Measurements from ENCODE around the gene H6PD.

H6PD gene

DNA sequence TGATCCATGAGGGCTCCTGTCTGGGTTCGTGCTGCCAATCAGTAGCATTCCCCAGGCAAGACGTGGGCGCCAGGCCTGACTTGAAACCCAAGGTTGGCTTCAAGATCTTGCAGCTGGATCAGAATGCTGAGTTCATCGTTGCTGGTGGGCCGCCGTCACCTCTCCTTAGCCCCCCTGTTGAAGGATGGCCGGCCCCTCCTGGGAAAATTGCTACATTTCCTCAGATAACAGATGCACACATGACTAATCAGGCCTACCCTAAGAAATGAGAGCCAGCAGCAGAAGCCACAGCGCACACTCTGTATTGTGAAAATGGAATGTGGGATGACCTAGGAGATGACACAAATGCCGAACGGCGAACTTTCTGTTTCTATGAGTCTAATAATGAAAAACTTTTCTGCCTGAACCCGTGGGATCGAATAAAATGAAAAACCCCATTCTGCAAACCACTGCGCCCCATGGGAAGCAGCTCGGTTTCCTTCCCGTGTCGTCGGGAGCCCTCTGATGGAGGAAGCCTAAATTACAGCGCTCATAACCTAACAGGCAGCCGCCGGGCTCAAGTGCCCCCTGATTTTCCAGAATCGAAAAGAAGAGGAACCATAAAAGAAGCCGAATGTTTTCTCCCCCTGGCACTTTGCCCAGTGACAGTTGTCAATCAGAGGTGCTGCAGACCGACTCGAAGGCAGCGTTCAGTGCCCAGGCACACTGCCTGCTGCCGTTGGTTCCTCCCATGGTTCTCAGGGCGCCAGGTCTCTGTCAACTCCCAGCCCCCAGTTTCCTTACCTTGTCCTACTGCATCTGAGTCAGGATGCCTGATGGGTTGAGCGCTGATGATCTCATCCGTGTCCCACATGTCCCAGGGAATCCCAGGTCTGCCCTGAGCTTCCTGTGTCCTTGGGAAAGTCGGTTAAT lies 38.2 kb upstream of the H6PD start:
- no peaks in the 10 kb centered on the region for H3K36me3 ChIP-seq (ENCODE audit: control insufficient read depth, insufficient read depth, low read length)
- 33 to 35% methylated on average over 24 to 28 of the region's 31 CpGs for WGBS, 2 experiments (ENCODE audit: insufficient coverage in 2 of 2)
- H3K4me3 ChIP-seq (ENCODE audit: extremely low read depth, insufficient read depth, low read length, poor library complexity, severe bottlenecking), result no peak overlapping the region
- H3K27ac ChIP-seq (ENCODE audit: low read depth, low read length, severe bottlenecking), result no peak overlapping the region
- peaks cover 32% of the 10 kb centered on the region for H3K4me1 ChIP-seq (ENCODE audit: control insufficient read depth, insufficient read depth, low read length, poor library complexity, severe bottlenecking)
- no peaks in the 10 kb centered on the region for H3K9me3 ChIP-seq (ENCODE audit: control insufficient read depth, low read length)

- Histone ChIP-seq H3K4me3 (ENCODE audit: extremely low read depth, insufficient read depth, low read length, poor library complexity, severe bottlenecking) (no peak overlapping the region), H3K27ac (ENCODE audit: low read depth, low read length, severe bottlenecking) (no peak overlapping the region), H3K4me1 (ENCODE audit: control insufficient read depth, insufficient read depth, low read length, poor library complexity, severe bottlenecking) (peaks cover 35% of the 10 kb centered on the region), H3K9me3 (ENCODE audit: control insufficient read depth, low read length) (no peaks in the 10 kb centered on the region), H3K36me3 (ENCODE audit: control insufficient read depth, insufficient read depth, low read length) (no peaks in the 10 kb centered on the region)
- 88 to 91% methylated on average over 14 to 22 of the region's 22 CpGs for WGBS, 2 experiments (ENCODE audit: insufficient coverage in 2 of 2)
These were observed 37.1 kb upstream of the H6PD start for GRCh38 chr1:9197186-9198099.

GRCh38 chr1:9198538-9199361 lies 35.8 kb upstream of the H6PD start:
- H3K4me3 ChIP-seq (ENCODE audit: extremely low read depth, insufficient read depth, low read length, poor library complexity, severe bottlenecking), result no peak overlapping the region
- 31 to 43% methylated on average over 22 to 35 of the region's 54 CpGs for WGBS, 2 experiments (ENCODE audit: insufficient coverage in 2 of 2)

DNA sequence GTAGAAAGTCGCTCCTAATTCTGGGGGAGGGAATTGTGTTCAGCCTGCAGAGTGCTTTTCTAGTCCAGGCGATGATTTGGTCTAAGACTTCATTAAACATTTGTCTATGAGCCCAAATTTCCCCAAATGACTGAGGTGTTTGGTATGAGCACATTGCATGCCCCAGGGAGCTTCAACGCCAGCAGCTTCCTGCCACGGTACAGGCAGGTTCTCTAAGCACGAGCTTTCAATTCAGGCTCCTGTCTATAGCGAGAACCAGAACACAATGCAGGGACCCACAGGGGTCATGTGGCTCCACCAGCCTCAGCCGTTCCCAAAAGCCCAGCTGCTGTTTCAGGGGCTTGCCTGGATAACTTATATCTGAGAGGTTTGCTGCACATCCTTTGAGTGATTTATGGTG lies 34.1 kb upstream of the H6PD start:
- H3K4me1 ChIP-seq (ENCODE audit: control insufficient read depth, insufficient read depth, low read length, poor library complexity, severe bottlenecking), result peaks cover 35% of the 10 kb centered on the region
- H3K36me3 ChIP-seq (ENCODE audit: control insufficient read depth, insufficient read depth, low read length), result no peaks in the 10 kb centered on the region
- no peak overlapping the region for H3K4me3 ChIP-seq (ENCODE audit: extremely low read depth, insufficient read depth, low read length, poor library complexity, severe bottlenecking)
- H3K27ac ChIP-seq (ENCODE audit: low read depth, low read length, severe bottlenecking), result no peak overlapping the region
- 37 to 47% methylated on average over 6 to 7 of the region's 7 CpGs for WGBS, 2 experiments (ENCODE audit: insufficient coverage in 2 of 2)
- no peaks in the 10 kb centered on the region for H3K9me3 ChIP-seq (ENCODE audit: control insufficient read depth, low read length)

More at GRCh38 chr1:9198538-9199361, 35.8 kb upstream of the H6PD start:
- no peaks in the 10 kb centered on the region for H3K36me3 ChIP-seq (ENCODE audit: control insufficient read depth, insufficient read depth, low read length)
- H3K9me3 ChIP-seq (ENCODE audit: control insufficient read depth, low read length), result no peaks in the 10 kb centered on the region
- H3K27ac ChIP-seq (ENCODE audit: low read depth, low read length, severe bottlenecking), result no peak overlapping the region
- peaks cover 35% of the 10 kb centered on the region for H3K4me1 ChIP-seq (ENCODE audit: control insufficient read depth, insufficient read depth, low read length, poor library complexity, severe bottlenecking)

DNA sequence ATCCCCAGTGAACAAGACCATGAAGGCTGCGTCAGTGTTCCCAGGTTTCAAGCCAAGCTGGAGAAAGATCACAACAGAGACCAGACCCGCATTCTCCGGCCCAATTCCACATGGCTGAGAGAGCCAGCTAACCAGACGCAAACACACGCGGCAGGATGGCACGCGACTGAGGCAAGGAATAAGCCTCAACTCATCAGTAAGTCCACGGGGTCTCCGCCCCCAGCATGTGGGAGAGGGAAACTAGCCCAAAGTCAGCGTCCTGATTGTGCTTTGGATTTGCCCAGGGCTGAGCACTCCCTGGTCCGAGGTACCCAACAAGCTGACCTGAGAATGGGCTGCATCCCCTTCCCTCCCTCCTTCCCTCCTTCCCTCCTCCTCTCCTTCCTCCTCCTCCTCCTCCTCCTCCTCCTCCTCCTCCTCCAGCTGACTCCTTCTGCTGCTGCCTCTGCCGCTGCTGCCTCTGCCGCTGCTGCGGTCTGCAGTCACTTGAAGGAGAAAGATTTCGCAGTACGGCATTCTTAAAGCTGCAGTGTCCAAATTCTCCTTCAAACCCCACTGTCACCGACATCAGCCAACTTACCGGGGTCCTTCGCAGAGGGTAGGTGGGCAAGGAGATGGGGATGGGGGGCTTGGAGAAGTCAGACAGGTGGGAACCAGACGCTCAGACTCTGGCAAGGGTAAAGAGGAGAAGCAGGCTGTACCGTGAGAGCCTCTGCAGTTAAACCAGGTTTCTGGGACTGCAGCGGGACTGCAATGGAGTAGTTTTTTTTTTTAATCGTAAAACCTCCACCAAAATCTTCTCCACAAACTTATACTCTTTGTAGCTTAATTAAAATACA lies 33.0 kb upstream of the H6PD start:
- H3K9me3 ChIP-seq (ENCODE audit: control insufficient read depth, low read length), result no peaks in the 10 kb centered on the region
- H3K4me3 ChIP-seq (ENCODE audit: extremely low read depth, insufficient read depth, low read length, poor library complexity, severe bottlenecking), result peak overlapping the region; percentile 26
- 5 to 7% methylated on average over 8 to 15 of the region's 24 CpGs for WGBS, 2 experiments (ENCODE audit: insufficient coverage in 2 of 2)
- H3K27ac ChIP-seq (ENCODE audit: low read depth, low read length, severe bottlenecking), result no peak overlapping the region
- no peaks in the 10 kb centered on the region for H3K36me3 ChIP-seq (ENCODE audit: control insufficient read depth, insufficient read depth, low read length)
- peaks cover 23% of the 10 kb centered on the region for H3K4me1 ChIP-seq (ENCODE audit: control insufficient read depth, insufficient read depth, low read length, poor library complexity, severe bottlenecking)

DNA sequence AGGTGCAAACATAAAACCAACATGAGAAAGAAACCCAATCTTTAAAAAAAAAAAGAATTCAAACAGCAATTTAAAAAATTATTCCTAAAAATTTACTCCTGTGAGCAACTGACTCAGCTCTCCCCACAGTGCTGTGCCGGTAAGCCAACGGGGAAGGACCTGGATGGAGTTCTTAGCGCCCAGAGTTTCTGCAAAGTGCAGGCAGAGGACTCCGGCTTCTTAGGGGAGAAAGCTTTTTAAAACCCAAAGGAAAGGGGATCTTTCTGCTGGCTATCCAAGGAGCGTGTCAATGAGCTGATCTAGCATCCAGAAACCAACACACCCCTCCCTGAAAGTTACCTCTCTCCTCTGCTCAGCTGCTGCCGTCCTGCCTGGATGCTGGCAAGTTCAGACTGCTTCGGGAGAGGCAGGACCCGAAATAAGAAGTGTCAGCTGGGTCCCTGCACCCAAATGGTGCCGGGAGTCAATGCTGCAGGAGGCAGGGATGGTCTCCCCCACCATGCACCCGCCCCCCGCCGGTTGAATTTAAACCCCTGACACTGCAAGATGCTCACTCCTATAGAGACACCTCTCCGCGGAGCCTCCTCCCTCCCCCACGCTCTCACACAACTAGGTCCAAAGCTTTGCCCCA lies 32.2 kb upstream of the H6PD start:
- 5 to 7% methylated on average over 7 to 11 of the region's 15 CpGs for WGBS, 2 experiments (ENCODE audit: insufficient coverage in 2 of 2)
- peaks cover 17% of the 10 kb centered on the region for H3K4me1 ChIP-seq (ENCODE audit: control insufficient read depth, insufficient read depth, low read length, poor library complexity, severe bottlenecking)

GRCh38 chr1:9203511-9203982 lies 31.0 kb upstream of the H6PD start:
- Histone ChIP-seq H3K4me3 (ENCODE audit: extremely low read depth, insufficient read depth, low read length, poor library complexity, severe bottlenecking) (no peak overlapping the region), H3K4me1 (ENCODE audit: control insufficient read depth, insufficient read depth, low read length, poor library complexity, severe bottlenecking) (peaks cover 17% of the 10 kb centered on the region), H3K9me3 (ENCODE audit: control insufficient read depth, low read length) (no peaks in the 10 kb centered on the region), H3K36me3 (ENCODE audit: control insufficient read depth, insufficient read depth, low read length) (no peaks in the 10 kb centered on the region), H3K27ac (ENCODE audit: low read depth, low read length, severe bottlenecking) (no peak overlapping the region)
- 73 to 96% methylated on average over 3 to 4 of the region's 11 CpGs for WGBS, 2 experiments (ENCODE audit: insufficient coverage in 2 of 2)

More for the DNA sequence above, 32.2 kb upstream of the H6PD start:
- Histone ChIP-seq H3K9me3 (ENCODE audit: control insufficient read depth, low read length) (no peaks in the 10 kb centered on the region), H3K27ac (ENCODE audit: low read depth, low read length, severe bottlenecking) (no peak overlapping the region), H3K36me3 (ENCODE audit: control insufficient read depth, insufficient read depth, low read length) (no peaks in the 10 kb centered on the region), H3K4me3 (ENCODE audit: extremely low read depth, insufficient read depth, low read length, poor library complexity, severe bottlenecking) (peak overlapping the region; percentile 26)

- no peaks in the 10 kb centered on the region for H3K36me3 ChIP-seq (ENCODE audit: control insufficient read depth, insufficient read depth, low read length)
- no peaks in the 10 kb centered on the region for H3K9me3 ChIP-seq (ENCODE audit: control insufficient read depth, low read length)
- no peak overlapping the region for H3K4me3 ChIP-seq (ENCODE audit: extremely low read depth, insufficient read depth, low read length, poor library complexity, severe bottlenecking)
- WGBS, 2 experiments (ENCODE audit: insufficient coverage in 2 of 2), result 91 to 95% methylated on average over 4 to 5 of the region's 7 CpGs
- no peak overlapping the region for H3K27ac ChIP-seq (ENCODE audit: low read depth, low read length, severe bottlenecking)
- H3K4me1 ChIP-seq (ENCODE audit: control insufficient read depth, insufficient read depth, low read length, poor library complexity, severe bottlenecking), result peaks cover 15% of the 10 kb centered on the region
These were observed 30.3 kb upstream of the H6PD start for GRCh38 chr1:9204156-9204720.

DNA sequence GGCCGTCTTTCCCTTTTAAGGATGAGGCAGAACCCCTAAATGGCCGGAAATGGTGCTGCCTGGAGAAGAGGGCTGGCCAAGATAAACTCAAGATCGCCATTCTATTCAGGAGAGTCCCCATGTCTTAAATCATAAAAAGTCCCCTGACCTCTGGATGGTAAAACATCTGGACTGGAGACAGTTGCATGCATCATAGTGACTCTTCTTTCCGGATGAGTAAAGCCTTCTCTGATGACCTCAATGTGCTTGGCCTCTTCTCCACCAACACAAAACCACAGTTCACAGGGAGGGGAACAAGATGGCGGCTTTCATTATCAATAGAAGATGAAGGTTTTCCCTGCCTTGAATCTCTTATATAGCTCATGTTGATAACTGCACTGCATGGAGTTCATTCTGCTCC lies 27.5 kb upstream of the H6PD start:
- H3K27ac ChIP-seq (ENCODE audit: low read depth, low read length, severe bottlenecking), result no peak overlapping the region
- H3K4me3 ChIP-seq (ENCODE audit: extremely low read depth, insufficient read depth, low read length, poor library complexity, severe bottlenecking), result no peak overlapping the region
- WGBS, 2 experiments (ENCODE audit: insufficient coverage in 2 of 2), result 85 to 95% methylated on average over 3 to 4 of the region's 5 CpGs
- H3K4me1 ChIP-seq (ENCODE audit: control insufficient read depth, insufficient read depth, low read length, poor library complexity, severe bottlenecking), result peaks cover 6% of the 10 kb centered on the region
- H3K36me3 ChIP-seq (ENCODE audit: control insufficient read depth, insufficient read depth, low read length), result no peaks in the 10 kb centered on the region
- no peaks in the 10 kb centered on the region for H3K9me3 ChIP-seq (ENCODE audit: control insufficient read depth, low read length)
